Fibroblast of villous mesenchyme (primary cell): ENCODE measurements around the gene TIPIN. TPM values are rescaled to one million over a fixed set of nuclear protein-coding genes. Genes with fewer than 3 reads are reported as not detected.
A peak's percentile ranks its signal among the peaks of the same experiment; 100 is the strongest.
"Not testable (repeated sequence)": the region's sequence is repeated elsewhere in the genome, so short reads cannot be mapped to it uniquely, and the experiment has no call there.

Source experiments
- DNase-seq: peaks from one replicate; pipeline ENCODE4 v3.0.0-alpha.2; 2010; ENCODE audit warnings: low read depth
- H3K4me3 ChIP-seq: 2 replicates; pipeline ENCODE4 v1.5.1; 2011; ENCODE audit warnings: low read depth, mild to moderate bottlenecking, low read length
- CTCF ChIP-seq: IDR thresholded peaks from 2 replicates; pipeline ENCODE4 v1.5.1; 2012; ENCODE audit warnings: low read depth, mild to moderate bottlenecking, low read length; ENCODE audit not compliant: insufficient read depth
- total RNA-seq: library from RNA; depleted of rRNA; stranded (reverse); fragments of >200 nt; gene quantifications from 2 replicates; pipeline ENCODE4 v1.2.3, GENCODE V29; 2012

The TIPIN gene
- total RNA-seq, 1 donor = 13.8 TPM

GRCh38 chr15:66356077-66356358 lies 467 bp downstream of the TIPIN start:
- no peak for TF ChIP-seq CTCF
- DNase-seq = no peak
- H3K4me3 ChIP-seq = peak overlapping the region; percentile 90

GRCh38 chr15:66348530-66348929 lies 8.0 kb downstream of the TIPIN start:
- not testable (repeated sequence) for DNase-seq, H3K4me3 ChIP-seq

- no peak for DNase-seq
- no peak for TF ChIP-seq CTCF
Measured at GRCh38 chr15:66328771-66329170, 27.7 kb downstream of the TIPIN start.

GRCh38 chr15:66327736-66328135 lies 28.7 kb downstream of the TIPIN start:
- DNase-seq = no peak

More at GRCh38 chr15:66328771-66329170, 27.7 kb downstream of the TIPIN start:
- H3K4me3 ChIP-seq = no peak overlapping the region

GRCh38 chr15:66326051-66326450 lies 30.4 kb downstream of the TIPIN start:
- DNase-seq = no peak
- no peak for TF ChIP-seq CTCF
- no peak overlapping the region for H3K4me3 ChIP-seq

More at GRCh38 chr15:66327736-66328135, 28.7 kb downstream of the TIPIN start:
- no peak overlapping the region for H3K4me3 ChIP-seq
- no peak for TF ChIP-seq CTCF

- no peak for DNase-seq
- H3K4me3 ChIP-seq = no peak overlapping the region
- TF ChIP-seq CTCF = no peak
Measured at GRCh38 chr15:66323312-66323928, 33.1 kb downstream of the TIPIN start.

GRCh38 chr15:66312144-66312543 lies 44.3 kb downstream of the TIPIN start:
- H3K4me3 ChIP-seq = no peak overlapping the region
- no peak for TF ChIP-seq CTCF
- DNase-seq = no peak
